ENCODE data around the gene PTPRN2.

GRCh38 chr7:157780312-157780711 is 807.3 kb downstream of the PTPRN2 start:
- no peak for TF ChIP-seq EP300 (IDR thresholded peaks at IDR 0.05; ENCODE audit: borderline replicate concordance in 1 of 2, low read depth in 1 of 2, low read length in 1 of 2)
- TF ChIP-seq JUND (IDR thresholded peaks at IDR 0.05), result no peak
- no peak for TF ChIP-seq RCOR1 (IDR thresholded peaks at IDR 0.05; ENCODE audit: low read length)
- TF ChIP-seq MEF2A (IDR thresholded peaks at IDR 0.05; ENCODE audit: borderline replicate concordance, low read depth), result no peak
- TF ChIP-seq CTCF (IDR thresholded peaks at IDR 0.05), result no peak
- TF ChIP-seq REST (IDR thresholded peaks at IDR 0.05; ENCODE audit: low read depth, low read length), result no peak
- TF ChIP-seq GABPA (IDR thresholded peaks at IDR 0.05; ENCODE audit: low read depth), result no peak
- no peak for TF ChIP-seq EZH2phosphoT487 (IDR thresholded peaks at IDR 0.05; ENCODE audit: borderline replicate concordance, low read depth)
- TF ChIP-seq MAX (IDR thresholded peaks at IDR 0.05; ENCODE audit: low read depth), result no peak
- no peak for TF ChIP-seq USF2 (IDR thresholded peaks at IDR 0.05; ENCODE audit: borderline replicate concordance, low read depth, low read length)
- no peak for TF ChIP-seq SIN3A (IDR thresholded peaks at IDR 0.05; ENCODE audit: borderline replicate concordance, low read depth, low read length)
- no peak for TF ChIP-seq POLR2AphosphoS5 (IDR thresholded peaks at IDR 0.05; ENCODE audit: low read depth, low read length)
